Activated T-cell treated with anti-CD3 and anti-CD28 coated beads for 4 hours (primary cell): Measurements from ENCODE around the gene SMAP1.

Source experiments
- DNase-seq: peaks from one replicate; pipeline ENCODE4 v3.0.0-alpha.2; 2020

The SMAP1 gene

DNA sequence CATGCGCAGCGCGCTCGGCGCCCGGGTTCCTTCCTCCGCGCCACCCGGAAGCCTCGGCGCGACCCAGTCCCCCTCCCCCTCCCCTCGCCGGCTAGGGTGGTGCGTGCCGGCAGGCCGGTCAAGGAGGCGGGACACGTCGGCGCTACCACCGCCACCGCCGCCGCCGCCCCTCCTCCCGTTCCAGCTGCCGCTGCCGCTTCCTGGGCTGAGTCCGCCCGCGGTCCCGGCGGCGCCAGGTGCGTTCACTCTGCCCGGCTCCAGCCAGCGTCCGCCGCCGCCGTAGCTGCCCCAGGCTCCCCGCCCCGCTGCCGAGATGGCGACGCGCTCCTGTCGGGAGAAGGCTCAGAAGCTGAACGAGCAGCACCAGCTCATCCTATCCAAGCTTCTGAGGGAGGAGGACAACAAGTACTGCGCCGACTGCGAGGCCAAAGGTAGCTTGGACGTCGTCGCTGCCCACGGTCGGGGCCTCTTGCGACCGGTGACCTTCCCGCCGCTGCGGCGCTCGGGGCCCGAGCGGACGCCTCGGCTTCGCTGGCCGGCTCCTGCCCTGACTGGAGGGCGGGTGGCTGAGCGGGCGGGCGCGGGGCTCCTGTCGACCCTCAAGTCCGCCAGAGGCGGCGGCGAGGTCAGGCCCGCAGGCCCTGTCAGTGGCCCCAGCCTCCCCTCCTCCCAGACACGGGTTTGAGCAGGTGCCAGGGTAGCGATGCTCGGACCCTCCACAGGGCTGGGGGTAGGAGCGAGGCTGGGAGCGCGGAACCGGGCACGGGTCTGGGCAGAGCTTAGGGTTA is at the start of gene SMAP1:
TSS of gene SMAP1 (plus strand) at position 173 of the 788 bp plus-strand sequence. CDS start at position 314, 141 bp downstream.
- peak; percentile 88 for DNase-seq

DNA sequence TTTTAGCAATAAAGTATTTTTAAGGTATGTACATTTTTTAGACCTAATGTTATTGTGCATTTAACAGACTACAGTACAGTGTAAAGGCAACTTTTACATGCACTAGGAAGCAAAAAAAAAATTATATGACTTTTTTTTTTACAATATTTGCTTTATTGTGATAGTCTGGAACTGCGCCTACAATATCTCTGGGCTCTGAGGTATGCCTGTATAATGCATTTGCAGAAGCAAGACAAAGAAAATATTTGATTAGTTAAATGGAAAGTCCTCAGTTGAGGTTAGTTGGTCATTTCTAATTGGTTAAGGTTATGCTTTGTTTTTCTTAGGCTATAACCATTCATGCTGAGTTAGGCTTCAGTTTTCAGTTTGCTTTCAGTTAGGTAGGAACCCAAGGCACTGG is 46.9 kb upstream of the SMAP1 start:
- no peak for DNase-seq

GRCh38 chr6:70622461-70622860 is 45.2 kb upstream of the SMAP1 start:
- no peak for DNase-seq

DNA sequence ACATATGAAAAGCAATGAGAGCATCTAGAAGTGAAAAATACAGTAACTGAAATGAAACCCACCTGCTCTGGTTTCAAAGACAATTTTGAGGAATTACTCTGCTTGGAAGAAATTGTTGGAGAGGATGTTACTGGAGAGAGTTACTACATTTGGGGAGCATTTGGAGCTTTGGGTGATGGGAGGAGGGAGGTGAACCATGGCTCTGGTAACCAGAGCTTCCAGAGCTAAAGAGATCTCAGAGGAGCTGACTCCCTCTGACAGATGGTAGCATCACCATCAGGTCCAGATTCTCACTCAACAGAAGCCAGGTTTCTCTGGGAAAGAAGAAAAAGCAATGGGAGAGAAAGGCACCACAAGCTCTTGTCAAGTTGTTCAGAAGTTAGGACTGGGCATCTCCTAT is 42.2 kb upstream of the SMAP1 start:
- no peak for DNase-seq

- no peak for DNase-seq
Observed at GRCh38 chr6:70627500-70628254, 40.0 kb upstream of the SMAP1 start.

DNA sequence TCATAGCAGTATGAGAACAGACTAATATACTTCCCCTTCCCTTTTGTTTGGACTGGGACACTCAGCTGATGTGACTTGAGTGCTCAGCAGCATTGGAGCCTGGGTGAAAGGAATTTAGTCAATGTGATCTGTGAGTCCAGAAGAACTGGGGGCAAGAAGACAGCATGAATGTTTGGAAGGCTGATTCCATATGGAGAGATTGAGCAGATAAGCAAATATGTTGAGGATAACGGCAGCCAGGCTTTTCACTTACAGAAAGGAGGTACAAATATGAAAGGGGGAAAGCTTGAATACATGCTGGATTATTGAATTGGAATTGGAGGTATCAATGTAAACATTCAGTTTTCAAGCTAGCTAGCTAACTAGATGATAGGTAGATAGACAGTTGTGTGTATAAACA is 37.8 kb upstream of the SMAP1 start:
- no peak for DNase-seq

DNA sequence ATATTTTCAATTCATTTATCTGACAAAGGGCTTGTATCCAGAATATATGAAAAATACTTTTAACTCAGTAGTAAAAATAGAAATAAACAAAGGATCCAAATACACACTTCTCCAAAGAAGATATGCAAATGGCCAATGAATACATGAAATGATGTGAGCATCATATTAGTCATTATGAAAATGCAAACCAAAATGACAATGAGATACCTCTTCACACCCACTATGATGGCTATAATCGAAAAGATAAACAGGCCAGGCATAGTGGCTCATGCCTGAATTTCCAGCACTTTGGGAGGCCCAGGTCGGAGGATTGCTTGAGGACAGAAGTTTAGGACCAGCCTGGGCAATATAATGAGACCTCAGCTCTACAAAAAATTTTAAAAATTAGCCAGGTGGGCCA is 33.8 kb upstream of the SMAP1 start:
- DNase-seq: no peak

GRCh38 chr6:70636596-70636995 is 31.1 kb upstream of the SMAP1 start:
- no peak for DNase-seq

- no peak for DNase-seq
Observed at GRCh38 chr6:70638468-70638867, 29.2 kb upstream of the SMAP1 start.

GRCh38 chr6:70651326-70651905 is 16.3 kb upstream of the SMAP1 start:
- no peak for DNase-seq

DNA sequence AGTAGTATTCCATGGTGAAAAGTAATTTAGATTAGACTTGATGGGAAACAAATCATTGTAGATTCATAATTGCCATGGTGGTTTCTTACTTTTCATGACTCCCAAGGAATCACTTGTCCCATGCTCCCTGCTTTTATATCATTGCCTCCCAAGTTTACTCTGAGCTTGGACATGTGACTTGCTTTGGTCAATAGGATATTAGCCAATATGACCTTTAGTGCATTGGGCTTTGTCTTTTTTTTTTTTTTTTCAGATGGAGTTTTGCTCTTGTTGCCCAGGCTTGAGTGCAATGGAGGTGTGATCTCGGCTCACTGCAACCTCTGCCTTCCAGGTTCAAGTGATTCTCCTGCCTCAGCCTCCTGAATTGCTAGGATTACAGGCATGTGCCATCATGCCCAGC is 15.5 kb upstream of the SMAP1 start:
- DNase-seq: no peak

GRCh38 chr6:70657706-70658105 is 10.0 kb upstream of the SMAP1 start:
- DNase-seq: no peak

- no peak for DNase-seq
Observed at GRCh38 chr6:70663881-70664466, 3.7 kb upstream of the SMAP1 start.

GRCh38 chr6:70666706-70667105 is 977 bp upstream of the SMAP1 start:
- no peak for DNase-seq

GRCh38 chr6:70667256-70667710 is 400 bp upstream of the SMAP1 start:
- DNase-seq: no peak

DNA sequence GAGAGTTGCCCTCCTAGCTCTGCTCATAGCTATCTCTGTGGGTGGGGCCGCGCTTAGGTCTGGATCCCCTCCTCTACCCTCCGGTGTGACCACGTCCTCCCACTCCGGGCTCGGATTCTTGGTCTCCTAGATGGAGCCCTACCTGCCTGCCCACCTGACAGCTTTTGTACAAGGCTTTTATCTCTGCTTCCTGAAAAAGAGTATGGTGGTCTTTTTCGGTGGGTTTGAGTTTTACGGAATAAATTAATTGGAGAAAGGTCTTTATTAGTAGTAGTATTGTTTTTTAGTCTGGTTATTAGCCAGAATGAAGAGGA is 773 bp downstream of the SMAP1 start:
- no peak for DNase-seq

GRCh38 chr6:70669133-70669532 is 1.4 kb downstream of the SMAP1 start:
- no peak for DNase-seq

- no peak for DNase-seq
Observed at GRCh38 chr6:70672549-70672948, 4.9 kb downstream of the SMAP1 start.

DNA sequence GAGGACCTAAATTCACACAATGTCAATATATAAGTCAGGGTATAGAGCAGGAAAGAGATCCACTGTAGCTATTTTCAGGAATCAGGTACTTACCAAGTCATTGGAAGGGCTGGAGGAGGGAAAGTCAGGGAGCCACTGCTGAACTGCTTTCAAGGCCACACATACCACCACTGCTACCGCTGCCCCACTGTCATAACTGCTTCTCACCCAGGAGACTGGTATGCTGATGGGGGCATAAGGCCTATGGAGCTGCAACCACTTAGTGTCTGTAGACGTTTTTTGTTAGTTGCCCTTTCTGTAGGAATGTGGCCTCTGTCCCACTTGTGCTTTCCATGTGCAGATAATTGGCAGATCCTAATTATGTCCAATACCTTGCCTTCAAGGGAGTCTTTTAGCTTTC is 5.4 kb downstream of the SMAP1 start:
- DNase-seq: no peak

- no peak for DNase-seq
Observed at GRCh38 chr6:70673601-70674000, 5.9 kb downstream of the SMAP1 start.

- no peak for DNase-seq
Observed at GRCh38 chr6:70675822-70676221, 8.1 kb downstream of the SMAP1 start.

- DNase-seq: no peak
Observed at GRCh38 chr6:70676821-70677220, 9.1 kb downstream of the SMAP1 start.

GRCh38 chr6:70680396-70680795 is 12.7 kb downstream of the SMAP1 start:
- no peak for DNase-seq
